Measurements from ENCODE around the gene ELF4.
"Not testable (repeated sequence)": the region's sequence is repeated elsewhere in the genome, so short reads cannot be mapped to it uniquely, and the experiment has no call there.

GRCh38 chrX:130115119-130115885, 5.0 kb upstream of the ELF4 start:
- not testable (repeated sequence) for TF ChIP-seq CTCF, EZH2 (IDR thresholded peaks at IDR 0.05)
